GM18870 (cell line): ENCODE results near the gene CDR2.
A peak's percentile ranks its signal among the peaks of the same experiment; 100 is the strongest.
"Not testable (repeated sequence)": the region's sequence is repeated elsewhere in the genome, so short reads cannot be mapped to it uniquely, and the experiment has no call there.

Experiments
- ATAC-seq: cut with Tn5 transposase; IDR thresholded peaks from one replicate; pipeline ENCODE4 v1.9.1; 2021; ENCODE audit warnings: moderate library complexity; ENCODE audit not compliant: unreplicated experiment

CDR2 gene

DNA sequence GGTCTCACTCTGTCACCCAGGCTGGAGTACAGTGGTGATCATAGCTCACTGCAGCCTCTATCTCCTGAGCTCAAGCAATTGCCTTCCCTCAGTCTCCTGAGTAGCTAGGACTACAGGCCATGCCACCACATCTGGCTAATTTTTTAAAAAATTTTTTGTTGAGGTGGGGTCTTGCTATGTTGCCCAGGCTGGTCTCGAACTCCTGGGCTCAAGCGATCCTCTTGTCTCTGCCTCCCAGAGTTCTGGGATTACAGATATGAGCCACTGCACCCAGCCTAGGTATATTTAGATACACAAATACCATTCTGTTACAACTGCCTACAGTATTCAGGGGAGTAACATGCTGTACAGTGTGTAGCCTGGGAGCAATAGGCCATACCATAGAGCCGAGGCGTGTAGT lies 62.9 kb downstream of the CDR2 start:
- ATAC-seq, result no peak

DNA sequence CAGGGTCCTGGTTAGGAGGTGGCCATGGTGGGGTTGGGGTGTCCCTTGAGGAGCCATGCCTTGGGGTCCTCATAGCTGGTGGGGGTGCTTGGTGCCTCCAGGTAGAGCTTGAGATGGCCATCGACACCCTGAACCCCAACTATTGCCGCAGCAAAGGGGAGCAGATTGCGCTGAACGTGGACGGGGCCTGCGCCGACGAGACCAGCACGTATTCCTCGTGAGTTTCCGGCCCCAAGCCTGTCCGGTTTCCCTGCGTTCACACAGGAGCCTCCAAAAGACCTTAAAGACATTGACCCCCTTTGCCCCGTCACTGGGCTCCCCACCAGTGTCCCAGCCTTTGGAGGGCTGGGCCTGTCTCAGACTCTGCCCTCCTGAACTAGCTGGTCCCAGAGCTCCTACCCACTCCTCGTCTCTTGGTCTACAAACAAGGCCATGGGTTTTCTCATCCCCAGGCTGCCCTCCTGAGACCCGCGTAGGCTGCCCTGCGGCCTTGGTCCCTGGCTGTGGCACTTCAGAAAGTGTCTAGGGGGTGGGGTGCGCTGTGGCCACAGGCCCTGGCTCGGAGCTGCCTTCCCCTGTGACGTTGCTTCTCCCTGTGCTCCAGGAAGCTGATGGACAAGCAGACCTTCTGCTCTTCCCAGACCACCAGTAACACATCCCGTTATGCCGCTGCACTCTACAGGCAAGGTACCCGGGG lies 65.4 kb downstream of the CDR2 start:
- ATAC-seq, result no peak

DNA sequence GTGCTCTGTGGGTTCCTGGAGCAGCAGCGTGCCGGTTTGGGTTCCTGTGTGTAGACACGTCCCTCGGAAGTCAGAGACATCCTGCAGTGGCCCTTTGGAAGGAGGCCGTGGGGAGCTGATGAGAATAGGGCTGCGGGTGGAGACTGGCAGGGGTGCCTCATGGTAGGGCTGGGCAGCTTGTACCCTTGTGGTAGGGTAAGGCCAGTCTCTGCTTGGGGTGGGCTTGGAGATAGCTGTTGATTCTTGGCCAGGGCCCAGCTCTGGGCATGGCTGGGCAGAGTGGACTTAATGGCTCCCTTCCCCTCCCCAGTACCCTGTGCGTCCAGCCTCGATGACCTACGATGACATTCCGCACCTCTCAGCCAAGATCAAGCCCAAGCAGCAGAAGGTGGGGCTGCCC lies 66.6 kb downstream of the CDR2 start:
- no peak for ATAC-seq

DNA sequence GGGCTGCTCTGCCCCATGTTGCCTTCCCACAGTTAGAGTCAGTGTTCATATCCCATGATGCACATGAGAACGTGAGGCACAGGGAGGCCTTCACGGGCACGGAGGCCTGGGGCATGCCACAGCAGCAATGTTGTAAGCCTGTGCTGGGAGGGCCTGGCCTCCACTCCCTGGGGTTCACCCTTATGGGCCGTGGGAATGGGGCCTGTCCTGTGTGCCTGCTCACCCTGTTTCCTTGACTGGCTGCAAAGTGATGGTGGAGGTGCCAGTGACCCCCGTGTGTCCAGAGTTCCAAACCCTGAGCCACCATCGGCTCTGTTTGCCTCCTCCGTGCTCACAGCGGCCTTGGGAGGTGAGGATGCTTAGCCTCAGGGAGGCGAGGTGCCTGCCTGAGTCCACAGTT lies 67.6 kb downstream of the CDR2 start:
- no peak for ATAC-seq

DNA sequence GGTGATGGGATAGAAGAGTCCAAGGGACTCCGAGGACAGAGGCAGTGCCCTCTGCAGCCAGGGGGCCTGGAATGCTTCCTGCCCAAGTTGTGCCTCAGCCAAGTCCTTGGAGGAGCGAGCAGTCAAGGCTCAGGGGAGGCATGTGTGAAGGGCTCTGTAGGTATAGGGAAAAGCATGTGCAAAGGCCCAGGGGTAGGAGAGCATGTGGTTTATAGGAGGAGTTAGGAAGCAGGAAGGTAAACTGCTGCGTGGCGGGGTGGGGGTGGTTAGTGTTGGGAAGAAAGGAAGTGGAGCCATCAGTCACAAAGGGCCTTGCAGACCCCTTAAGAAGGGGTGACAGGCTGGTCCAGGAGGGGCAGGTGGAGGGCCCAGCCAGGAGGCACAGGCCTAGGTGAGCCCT lies 70.0 kb downstream of the CDR2 start:
- ATAC-seq, result no peak

DNA sequence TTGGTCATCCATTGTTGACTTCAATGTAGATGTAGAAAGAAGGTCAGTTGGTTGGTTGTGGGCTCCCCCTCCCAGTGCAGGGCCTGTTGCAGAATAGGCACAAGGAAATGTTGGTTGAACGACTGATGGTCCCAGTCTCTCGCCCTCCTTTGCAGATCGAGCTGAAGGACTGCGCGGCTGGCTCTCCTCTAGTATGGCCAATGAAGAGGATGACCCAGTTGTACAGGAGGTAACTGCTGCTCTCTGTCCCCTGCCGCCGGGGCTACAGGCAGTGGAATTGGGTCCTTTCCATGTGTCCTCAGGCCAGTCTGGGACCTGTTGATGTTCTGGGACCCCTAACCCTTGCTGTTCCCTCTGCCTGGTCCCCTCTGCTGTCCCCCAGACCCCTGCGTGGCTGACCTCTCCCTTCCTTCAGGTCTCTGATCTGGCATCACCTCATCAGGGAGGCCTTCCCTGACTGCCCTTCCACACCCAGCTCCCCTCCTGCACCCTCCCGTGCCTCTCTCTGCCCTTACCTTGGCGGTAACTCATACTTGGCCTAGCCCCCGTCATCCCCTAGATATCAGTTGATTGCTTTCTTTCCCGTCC lies 71.5 kb downstream of the CDR2 start:
- no peak for ATAC-seq

DNA sequence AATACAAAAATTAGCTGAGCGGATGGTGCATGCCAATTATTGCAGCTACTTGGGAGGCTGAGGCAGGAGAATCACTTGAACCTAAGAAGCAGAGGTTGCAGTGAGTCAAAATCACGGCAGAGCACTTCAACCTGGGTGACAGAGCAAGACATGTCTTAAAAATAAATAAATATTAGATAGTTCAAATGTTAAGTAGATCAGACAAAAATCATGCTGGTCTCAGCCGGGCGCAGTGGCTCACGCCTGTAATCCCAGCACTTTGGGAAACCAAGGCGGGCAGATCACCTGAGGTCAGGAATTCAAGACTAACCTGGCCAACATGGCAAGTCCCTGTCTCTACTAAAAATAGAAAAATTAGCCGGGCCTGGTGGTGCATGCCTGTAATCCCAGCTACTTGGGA lies 73.0 kb downstream of the CDR2 start:
- ATAC-seq, result not testable (repeated sequence)

DNA sequence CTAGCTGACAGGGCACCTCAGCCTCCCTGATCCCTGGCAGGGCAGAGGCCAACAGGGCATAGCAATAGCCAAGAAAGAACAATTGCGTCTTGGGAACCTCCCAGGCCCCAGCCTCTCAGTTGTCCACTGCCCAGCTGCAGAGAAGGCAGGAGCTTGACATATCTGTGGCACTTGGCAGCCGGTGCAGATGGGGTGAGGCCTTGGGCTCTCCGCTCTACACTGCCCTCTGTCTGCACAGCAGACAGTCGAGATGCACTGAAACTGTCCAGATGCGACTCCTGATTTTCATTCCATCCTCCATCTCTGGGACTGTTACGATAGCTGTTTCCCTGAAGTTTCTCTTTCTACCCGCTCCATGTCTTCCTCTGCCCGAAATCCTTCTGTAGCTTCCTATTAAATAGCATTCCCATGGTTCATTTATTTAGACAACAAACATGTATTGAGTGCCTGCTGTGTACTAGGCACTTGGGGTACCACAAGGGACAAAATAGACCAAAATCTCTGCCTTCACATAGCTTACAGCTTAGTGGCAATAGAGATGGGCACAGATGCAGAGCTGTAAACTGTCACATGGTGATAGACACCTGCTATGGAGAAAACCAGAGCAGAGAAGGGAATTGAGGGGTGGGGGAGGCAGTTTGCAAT lies 73.9 kb downstream of the CDR2 start:
- no peak for ATAC-seq

DNA sequence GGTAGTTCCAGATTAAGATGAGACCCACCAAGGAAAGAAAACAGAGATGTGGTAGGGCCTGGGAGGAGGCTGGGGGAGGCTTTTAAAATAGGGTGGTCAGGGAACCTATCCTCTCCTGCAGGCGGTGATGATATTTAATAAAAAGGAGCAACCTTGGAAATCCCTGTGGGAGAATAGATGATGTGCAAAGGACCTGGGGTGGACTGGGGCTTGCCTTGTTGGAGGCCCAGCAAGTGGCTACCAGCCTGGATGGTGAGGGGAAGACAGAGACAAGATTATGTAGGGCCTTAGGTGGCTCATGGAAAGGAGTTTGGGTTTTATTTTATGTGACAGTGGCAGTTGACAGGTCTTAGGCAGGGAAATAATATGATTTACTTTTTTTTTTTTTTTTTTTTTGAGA lies 75.4 kb downstream of the CDR2 start:
- no peak for ATAC-seq

DNA sequence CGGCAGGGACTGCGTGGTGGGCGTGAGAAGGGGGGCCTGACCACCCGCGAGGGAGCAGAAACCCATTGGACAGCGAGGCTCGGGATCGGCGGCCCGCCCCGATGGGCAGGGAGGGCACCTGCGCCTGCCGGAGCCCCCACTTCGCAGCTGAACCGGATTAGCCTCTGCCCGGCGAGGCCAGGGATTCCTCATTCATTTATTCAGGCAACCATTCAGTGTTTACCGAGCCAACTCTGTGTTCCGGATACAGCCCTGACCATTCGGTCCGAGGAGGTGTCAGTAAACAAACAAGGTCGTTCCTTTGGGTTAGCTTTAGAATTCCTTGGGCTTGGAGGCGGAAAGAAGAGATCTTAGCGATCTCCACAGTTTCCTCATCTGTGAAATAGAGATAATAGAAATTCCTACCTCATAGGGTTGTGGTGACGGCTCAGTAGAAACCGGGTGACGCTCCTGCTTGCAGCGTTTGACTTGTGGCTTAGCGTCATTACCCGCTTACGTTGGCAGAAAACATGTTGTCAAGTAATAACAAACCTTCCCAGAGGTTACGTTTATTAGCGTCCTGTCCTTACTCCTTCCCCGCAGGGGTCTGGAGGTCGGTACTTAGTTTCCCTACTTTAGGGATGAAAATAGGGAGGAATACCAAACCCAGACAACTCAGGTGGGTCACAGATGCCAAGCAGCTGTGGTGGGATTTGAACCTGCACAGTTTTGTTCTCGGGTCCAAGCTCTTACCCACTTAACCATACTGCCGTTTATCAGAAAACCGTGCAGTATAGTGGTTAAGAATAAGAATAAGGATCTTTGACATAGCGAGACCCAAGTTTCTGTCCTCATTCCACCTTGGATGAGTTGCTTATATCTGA lies 76.3 kb downstream of the CDR2 start:
- peak; percentile 31 for ATAC-seq

DNA sequence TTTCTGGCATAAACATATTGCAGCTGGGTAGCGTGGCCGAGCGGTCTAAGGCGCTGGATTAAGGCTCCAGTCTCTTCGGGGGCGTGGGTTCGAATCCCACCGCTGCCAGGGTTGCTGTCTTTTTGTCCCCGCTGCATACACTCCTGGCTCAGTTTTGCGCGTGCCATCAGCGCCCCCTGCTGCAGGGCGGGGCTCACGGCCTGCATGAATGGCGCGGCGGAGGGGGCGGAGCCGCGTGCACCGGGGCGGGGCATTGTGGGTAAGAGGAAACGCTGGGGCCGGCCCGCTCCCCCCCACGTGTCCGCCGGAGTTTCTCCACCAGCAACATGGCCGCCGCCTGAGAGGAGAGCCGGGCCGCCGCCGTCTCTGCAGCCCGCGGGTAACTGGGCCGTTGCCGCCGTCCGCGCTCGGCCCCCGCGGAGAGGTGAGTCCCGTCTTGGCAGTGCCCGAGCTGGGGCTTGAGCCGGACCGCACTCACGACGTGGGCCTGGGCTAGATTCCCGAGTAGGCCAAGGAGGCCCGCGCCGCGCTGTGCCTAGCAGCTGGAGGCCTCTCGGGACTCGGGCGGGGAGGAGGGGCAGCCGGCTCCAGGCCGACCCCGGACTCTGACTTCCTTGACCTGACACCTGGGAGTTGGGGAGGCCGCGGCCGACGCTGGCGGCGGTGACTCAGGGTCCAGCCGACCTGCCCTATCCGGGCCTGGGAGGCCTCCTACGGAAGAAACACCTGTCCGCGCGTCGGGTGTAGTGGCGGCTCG lies 77.1 kb downstream of the CDR2 start, which contains the start of gene POLR3E:
Gene POLR3E, plus strand, starts transcription at position 296 of the 757 bp plus-strand sequence. CDS start 5,560 bp downstream, outside the sequence.
- ATAC-seq, result peak; percentile 62

DNA sequence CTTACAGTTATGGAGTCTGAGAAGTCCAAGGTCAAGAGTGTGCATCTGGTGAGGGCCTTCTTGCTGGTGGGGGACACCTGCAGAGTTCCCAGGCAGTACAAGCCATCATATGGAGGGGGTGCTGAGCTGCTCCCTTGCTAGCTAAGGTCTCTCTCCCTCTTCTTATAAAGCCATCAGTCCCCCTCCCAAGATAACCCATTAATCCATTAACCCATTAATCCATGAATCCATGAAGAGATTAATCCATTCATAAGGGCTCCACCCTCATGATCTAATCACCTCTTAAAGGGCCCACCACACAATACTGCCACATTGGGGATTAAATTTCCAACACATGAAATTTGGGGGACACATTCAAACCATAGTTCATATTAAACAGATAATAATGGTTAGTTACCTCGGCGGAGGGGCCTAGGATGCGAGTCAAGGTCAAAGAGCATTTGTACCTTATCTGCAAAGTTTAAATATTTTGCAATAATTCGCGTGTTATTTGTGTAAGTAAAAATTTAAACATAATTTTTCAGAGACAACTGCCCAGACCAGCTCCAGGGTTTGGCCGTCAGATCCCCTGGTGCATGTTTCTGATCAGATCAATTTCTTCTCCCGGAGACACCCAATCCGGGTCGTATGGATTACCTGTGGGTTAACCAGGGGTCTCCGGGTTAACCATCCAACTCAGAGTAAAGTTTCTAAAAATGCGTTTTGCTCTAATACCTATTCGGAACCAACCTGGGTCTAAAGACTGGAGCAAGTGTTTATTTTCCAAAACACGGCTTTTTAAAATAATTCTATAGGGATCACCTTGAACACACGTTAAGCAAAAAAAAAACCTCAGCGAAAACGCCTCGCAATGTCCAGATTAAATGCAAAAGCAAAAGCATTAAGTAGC lies 78.0 kb downstream of the CDR2 start:
- ATAC-seq, result peak; percentile 1
